GM19468 (cell line): ENCODE data around the gene WDR38.

Source experiments
- ATAC-seq: cut with Tn5 transposase; IDR thresholded peaks from one replicate; pipeline ENCODE4 v1.9.1; 2021; ENCODE audit warnings: mild to moderate bottlenecking, moderate library complexity, moderate number of reproducible peaks; ENCODE audit not compliant: unreplicated experiment; ENCODE audit errors: extremely low read depth

WDR38 gene

DNA sequence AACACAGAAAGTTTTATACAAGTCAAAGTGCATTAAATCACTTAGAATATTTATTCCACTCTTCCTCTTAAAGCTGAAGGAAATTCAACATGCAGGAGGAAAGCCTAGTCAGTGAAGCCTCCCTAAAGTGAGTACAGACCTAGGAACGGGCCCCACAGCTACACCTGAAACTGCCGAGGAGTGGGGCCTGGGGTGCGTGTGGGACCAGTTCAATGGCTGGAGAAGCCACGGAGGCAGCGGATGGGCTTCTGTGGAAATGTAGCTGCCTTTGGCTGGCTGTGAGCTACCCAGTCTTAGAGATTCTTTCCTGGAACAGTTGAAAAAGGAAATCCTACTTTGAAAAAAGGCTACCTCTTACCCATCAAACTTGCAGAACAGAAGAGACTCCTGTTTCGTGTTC lies 25.3 kb downstream of the WDR38 start:
- ATAC-seq = no peak

DNA sequence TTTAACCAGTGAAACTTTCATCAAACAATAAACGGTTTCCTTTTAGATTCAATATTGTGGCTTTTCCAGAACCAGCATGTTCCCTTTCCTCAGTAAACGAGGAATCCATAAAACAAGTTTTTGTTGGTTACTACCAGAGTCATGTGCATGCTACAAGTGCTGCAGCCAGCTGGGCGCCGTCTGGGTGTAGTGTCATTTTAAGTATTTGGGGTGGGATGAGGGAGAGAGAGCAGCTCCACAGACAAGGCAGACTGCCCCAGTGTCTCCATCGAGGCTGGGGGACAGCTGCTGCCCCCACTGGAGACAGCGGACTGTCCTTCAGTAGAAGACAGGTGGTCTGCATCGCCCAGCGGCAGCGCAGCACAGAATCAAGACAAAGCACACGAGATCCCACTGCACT lies 26.0 kb downstream of the WDR38 start:
- ATAC-seq = no peak

- no peak for ATAC-seq
Measured at GRCh38 chr9:124880501-124880900, 27.2 kb downstream of the WDR38 start.

DNA sequence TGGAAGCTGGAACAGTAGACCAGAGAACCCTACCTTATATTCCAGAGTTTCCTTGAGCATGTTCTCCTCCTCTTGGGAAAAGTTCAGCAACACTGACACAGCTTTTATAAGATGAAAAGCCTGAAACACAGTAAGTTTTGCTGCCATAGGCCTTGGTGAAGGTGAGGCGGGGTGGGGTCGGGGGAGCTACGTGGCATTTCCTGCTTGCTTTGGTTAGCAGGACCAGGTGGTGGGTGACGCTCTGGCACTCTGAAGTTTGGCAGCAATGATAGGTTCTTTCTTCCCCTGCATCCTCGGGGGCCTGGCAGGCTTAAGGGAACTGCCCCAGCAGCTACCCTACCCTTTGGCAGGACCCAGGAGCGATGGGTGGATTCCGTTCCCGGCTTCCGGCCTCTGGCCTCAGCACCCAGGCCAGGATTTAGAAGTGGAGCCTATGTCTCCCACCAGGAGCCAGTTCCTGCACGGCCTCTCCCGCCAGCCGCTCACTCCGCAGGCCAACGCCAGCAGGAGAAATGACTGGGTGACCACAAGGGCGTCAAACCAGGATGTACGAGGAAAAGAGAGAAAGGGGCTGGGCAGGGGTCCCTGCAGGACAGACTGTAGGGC lies 28.0 kb downstream of the WDR38 start:
- no peak for ATAC-seq

- no peak for ATAC-seq
Measured at GRCh38 chr9:124882231-124882630, 29.0 kb downstream of the WDR38 start.

DNA sequence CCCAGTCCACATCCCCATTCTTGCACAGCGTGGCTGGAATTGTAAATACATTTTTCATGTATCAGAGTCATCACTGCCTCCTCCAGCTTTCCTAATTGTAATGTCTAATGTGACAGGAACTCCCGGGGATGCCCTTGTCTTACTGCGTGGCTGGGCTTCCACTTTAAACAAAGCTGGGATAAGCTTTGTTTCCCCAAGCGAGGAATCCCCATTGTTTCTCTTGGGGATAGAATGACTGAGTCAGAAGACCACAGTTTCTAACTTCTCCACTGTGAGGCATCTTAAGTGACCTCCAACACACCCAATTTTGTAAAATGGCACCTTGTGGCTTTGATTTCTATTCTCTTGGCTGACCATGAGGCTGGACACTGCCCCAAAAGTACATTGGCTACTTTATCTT lies 31.1 kb downstream of the WDR38 start:
- no peak for ATAC-seq

DNA sequence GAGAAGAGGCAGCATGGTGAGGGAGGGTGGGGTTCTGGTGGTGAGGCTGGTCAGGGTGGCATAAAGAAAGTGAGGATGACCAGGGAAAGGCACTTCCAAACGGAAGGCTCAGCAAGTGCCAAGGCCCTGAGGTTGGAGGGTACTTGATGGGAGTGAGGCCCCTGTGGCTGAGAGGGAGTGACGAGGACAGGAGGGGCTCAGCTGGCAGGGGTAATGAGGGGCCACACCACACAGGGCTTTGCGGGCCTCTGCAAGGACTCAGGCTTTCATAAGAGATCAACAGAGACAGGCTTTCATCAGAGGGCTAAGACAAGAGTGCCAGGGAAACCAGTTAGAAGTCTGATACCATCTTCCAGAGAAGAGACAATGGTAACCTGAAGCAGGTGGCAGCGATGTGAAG lies 32.3 kb downstream of the WDR38 start:
- ATAC-seq = no peak

- no peak for ATAC-seq
Measured at GRCh38 chr9:124886461-124886860, 33.2 kb downstream of the WDR38 start.

- ATAC-seq = no peak
Measured at GRCh38 chr9:124886866-124887492, 33.7 kb downstream of the WDR38 start.

GRCh38 chr9:124887832-124888231 lies 34.6 kb downstream of the WDR38 start:
- ATAC-seq = no peak

DNA sequence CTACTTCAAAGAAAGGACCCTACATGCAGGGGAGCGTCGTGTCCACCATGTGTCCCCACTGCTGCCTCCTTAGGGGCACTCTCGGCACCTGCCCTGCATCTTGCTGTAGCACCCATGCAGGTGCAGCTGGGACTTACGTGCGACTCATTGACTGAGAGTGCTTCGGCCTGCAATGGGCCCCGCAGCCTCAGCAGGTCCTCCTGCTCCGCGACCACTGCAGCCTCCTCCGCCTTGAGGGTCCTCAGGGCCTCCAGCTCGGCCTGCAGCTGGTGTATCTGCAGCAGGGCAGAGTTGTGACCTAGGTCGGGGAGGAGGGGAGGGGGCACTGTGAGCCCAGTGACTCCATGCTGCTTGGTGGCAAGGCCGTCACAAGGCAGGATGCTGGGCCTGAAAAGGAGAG lies 35.7 kb downstream of the WDR38 start:
- no peak for ATAC-seq

DNA sequence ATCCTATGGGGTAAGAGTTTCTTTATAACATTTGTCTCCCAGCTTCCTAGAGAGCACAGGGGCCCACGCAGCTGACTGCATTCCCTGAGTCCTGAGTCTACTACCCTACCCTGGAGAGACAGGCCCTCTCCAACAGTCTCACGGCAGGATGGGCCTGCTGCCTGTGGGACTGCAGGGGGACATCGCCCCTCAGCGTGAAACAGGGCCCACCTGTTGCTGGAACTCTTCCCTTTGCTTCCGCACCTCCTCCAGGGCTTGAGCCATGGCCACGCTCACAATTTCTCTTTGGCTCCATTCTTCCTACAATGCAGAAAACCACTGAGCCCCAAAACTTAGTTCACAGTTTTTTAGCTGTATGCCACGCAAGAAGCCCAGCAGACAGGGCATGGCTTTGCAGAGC lies 36.9 kb downstream of the WDR38 start:
- ATAC-seq = no peak

- ATAC-seq = no peak
Measured at GRCh38 chr9:124894035-124894740, 40.9 kb downstream of the WDR38 start.

GRCh38 chr9:124894741-124895170 lies 41.5 kb downstream of the WDR38 start:
- ATAC-seq = no peak

GRCh38 chr9:124897570-124898460 lies 44.6 kb downstream of the WDR38 start:
- no peak for ATAC-seq

GRCh38 chr9:124899845-124900244 lies 46.6 kb downstream of the WDR38 start:
- no peak for ATAC-seq

- no peak for ATAC-seq
Measured at GRCh38 chr9:124906966-124907365, 53.7 kb downstream of the WDR38 start.
